Upper lobe of right lung (tissue), 1 donor: ENCODE results near the gene NRAS. TPM values are rescaled to one million over a fixed set of nuclear protein-coding genes. Genes with fewer than 3 reads are reported as not detected.

ENCODE experiments used
- ATAC-seq: fragments of 200-7000 bp; cut with Tn5 transposase; one replicate; pipeline ENCODE4 v1.9.1; 2020; ENCODE audit warnings: mild to moderate bottlenecking, moderate library complexity
- DNase-seq: peaks from one replicate; pipeline ENCODE4 v3.0.0-alpha.2; 2020
- H3K27ac ChIP-seq: fragments of 200-600 bp; one replicate; pipeline ENCODE4 v1.8.0; 2022
- H3K27me3 ChIP-seq: fragments of 200-600 bp; one replicate; pipeline ENCODE4 v1.8.0; 2022; ENCODE audit warnings: mild to moderate bottlenecking
- H3K36me3 ChIP-seq: fragments of 200-600 bp; one replicate; pipeline ENCODE4 v1.8.0; 2022
- H3K4me1 ChIP-seq: fragments of 200-600 bp; one replicate; pipeline ENCODE4 v1.8.0; 2022
- H3K4me3 ChIP-seq: fragments of 200-600 bp; one replicate; pipeline ENCODE4 v1.8.0; 2022; ENCODE audit warnings: mild to moderate bottlenecking
- H3K9me3 ChIP-seq: fragments of 200-600 bp; one replicate; pipeline ENCODE4 v1.8.0; 2022
- CTCF ChIP-seq: fragments of 200-600 bp; IDR thresholded peaks from one replicate; pipeline ENCODE4 v1.8.0; 2022; ENCODE audit warnings: antibody characterized with exemption
- intact Hi-C: fragments of 100-400 bp; cut with DNase I; formaldehyde crosslinking; loops from one replicate; pipeline ENCODE4 v1.11.0; 2022
- total RNA-seq: library from RNA; stranded (reverse); fragmentation: NEBNext Ultra II Directional; extraction: Animal tissue kit (Norgen Biotek cat#: 25700); gene quantifications from one replicate; pipeline ENCODE4 v1.2.1, GENCODE V29; 2021
- donor health status: DM: no; HTN: yes; CAD: no; lungs with severe emphysema.

Gene NRAS
- total RNA-seq, 1 donor from 2014 or later, result 26.5 TPM

DNA sequence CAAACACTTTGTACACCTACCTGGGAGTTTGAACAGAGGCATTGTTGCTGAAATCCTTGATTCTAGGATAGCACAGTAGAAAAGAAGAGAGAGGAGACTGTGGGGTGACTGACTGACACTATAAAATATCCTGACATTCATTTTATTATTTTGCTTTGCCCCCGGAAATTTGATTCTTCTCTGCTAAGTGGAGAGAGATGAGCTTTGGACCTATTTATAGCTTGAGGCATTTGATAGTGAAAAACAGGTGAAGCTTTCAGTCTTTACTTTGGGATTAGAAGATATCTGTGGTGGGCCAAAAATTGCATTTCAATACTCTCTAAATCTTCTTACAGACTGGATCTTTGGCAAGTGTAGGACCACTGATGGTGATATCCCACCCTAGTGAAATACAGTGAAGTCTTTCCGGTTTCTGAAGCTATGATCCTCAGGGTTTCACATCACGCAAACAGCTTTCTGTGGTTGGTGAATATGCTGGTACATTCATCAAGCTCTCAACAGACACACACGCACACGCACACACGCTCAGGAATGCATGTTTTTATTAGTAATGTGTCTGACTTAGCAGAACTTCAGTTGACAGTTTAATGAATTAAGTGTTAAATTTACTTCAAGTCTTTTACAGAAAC, 21.0 kb downstream of the NRAS start, which contains the start of gene AMPD1:
TSS of gene AMPD1 (minus strand) at position 117 of the 629 bp plus-strand sequence. CDS start at position 42, 75 bp downstream.
- H3K9me3 ChIP-seq, result no peaks in the 10 kb centered on the region
- intact Hi-C loops, result no loop called here
- no peaks in the 10 kb centered on the region for H3K36me3 ChIP-seq
- no peak for DNase-seq
- no peak within 1 kb of the TSS for H3K4me3 ChIP-seq
- no peaks in the 10 kb centered on the region for H3K4me1 ChIP-seq
- no peak within 1 kb of the TSS for H3K27ac ChIP-seq
- no peak for TF ChIP-seq CTCF
- peaks cover 5% of the 10 kb centered on the region for H3K27me3 ChIP-seq
- ATAC-seq, result no peak

DNA sequence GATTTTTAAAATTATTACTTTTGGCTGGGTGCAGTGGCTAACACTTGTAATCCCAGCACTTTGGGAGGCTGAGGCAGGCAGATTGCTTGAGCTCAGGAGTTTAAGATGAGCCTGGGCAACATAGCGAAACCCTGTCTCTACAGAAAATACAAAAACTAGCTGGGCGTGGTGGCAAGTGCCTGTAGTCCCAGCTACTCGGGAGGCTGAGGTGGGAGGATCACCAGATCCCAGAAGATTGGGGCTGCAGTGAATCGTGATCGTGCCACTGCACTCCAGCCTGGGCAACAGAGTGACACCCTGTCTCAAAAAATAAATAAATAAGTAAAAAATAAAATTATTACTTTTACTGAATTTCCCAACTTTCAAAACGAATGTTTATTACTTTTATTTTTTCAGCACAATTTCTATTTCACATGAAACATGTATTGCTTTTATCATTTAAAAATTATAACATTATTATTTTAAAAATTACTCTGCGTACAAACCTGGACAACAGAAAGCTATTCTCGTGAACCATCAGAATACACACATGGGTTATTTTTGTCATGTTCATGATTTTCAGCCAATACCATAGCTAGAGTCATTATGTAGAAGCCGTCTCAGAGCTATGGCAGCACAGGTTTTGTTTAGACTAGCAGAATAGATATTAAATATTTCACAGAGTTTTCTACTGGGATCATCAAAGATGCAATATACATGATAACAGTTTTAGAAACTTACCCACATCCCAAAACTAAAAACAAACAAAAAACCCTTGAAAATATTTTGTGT, 21.8 kb downstream of the NRAS start:
- Histone ChIP-seq H3K27me3 (peaks cover 5% of the 10 kb centered on the region), H3K36me3 (no peaks in the 10 kb centered on the region), H3K4me3 (no peak overlapping the region), H3K27ac (no peak overlapping the region), H3K9me3 (no peaks in the 10 kb centered on the region), H3K4me1 (no peaks in the 10 kb centered on the region)
- no peak for DNase-seq
- intact Hi-C loops, result no loop called here
- no peak for ATAC-seq
- TF ChIP-seq CTCF, result no peak

DNA sequence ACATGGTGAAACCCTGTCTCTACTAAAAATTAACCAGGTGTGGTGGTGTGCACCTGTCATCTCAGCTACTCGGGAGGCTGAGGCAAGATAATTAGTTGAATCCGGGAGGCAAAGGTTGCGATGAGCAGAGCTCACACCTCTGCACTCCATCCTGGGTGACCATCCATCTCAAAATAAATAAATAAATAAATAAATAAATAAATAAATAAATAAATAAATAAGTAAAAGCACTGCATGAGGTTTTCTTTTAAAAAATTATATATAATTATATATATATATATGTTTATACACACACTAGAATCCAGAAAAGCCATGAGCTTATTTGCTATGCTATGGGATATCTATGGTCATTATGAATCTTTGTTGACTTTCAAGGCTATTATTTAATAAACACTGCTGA, 23.6 kb downstream of the NRAS start:
- intact Hi-C loops, result no loop called here

GRCh38 chr1:114691061-114691460, 25.5 kb downstream of the NRAS start:
- Histone ChIP-seq H3K4me3 (no peak overlapping the region), H3K27ac (no peak overlapping the region), H3K36me3 (no peaks in the 10 kb centered on the region), H3K9me3 (no peaks in the 10 kb centered on the region), H3K27me3 (peaks cover 5% of the 10 kb centered on the region), H3K4me1 (no peaks in the 10 kb centered on the region)
- DNase-seq (no peak), ATAC-seq (no peak)
- intact Hi-C loops, result no loop called here
- TF ChIP-seq CTCF, result no peak

More for the DNA sequence above, 23.6 kb downstream of the NRAS start:
- Histone ChIP-seq H3K4me3 (no peak overlapping the region), H3K27me3 (peaks cover 5% of the 10 kb centered on the region), H3K27ac (no peak overlapping the region), H3K9me3 (no peaks in the 10 kb centered on the region), H3K4me1 (no peaks in the 10 kb centered on the region), H3K36me3 (no peaks in the 10 kb centered on the region)
- no peak for ATAC-seq
- DNase-seq, result no peak
- no peak for TF ChIP-seq CTCF

DNA sequence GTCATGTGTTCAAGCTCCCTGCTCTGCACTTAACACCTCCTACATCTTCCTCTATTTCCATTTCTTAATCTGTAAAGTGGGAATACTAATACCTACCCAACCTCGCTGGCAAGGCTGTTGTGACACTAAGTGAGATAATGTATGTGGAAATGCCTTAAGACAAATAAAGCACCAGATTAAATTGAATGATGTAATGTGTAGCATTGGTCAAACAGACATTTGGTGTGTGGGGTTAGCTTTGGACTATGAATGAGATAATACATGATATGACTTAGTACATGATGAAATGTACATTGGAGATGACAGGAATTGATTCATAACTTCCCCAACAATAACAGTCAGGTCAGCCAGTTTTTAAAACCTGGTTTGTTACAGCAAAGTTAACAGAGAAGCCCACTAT, 26.4 kb downstream of the NRAS start:
- H3K27me3 ChIP-seq, result peaks cover 5% of the 10 kb centered on the region
- no peak for TF ChIP-seq CTCF
- H3K36me3 ChIP-seq, result no peaks in the 10 kb centered on the region
- H3K27ac ChIP-seq, result no peak overlapping the region
- intact Hi-C loops, result no loop called here
- no peaks in the 10 kb centered on the region for H3K4me1 ChIP-seq
- no peak overlapping the region for H3K4me3 ChIP-seq
- H3K9me3 ChIP-seq, result no peaks in the 10 kb centered on the region
- DNase-seq (no peak), ATAC-seq (no peak)
